SJSA1 (cell line): ENCODE data around the gene THOC2. TPM values are rescaled to one million over a fixed set of nuclear protein-coding genes. Genes with fewer than 3 reads are reported as not detected.
"Not testable (repeated sequence)": the region's sequence is repeated elsewhere in the genome, so short reads cannot be mapped to it uniquely, and the experiment has no call there.

Source experiments
- DNase-seq, 2 experiments: peaks; one replicate each; pipeline ENCODE4 v3.0.0-alpha.2; 2015 to 2020; ENCODE audit warnings: low spot score in 2 of 2, low read depth in 1 of 2
- H3K27ac ChIP-seq: fragments of 250-450 bp; sonication (Bioruptor Pico); 2 replicates; pipeline ENCODE4 v1.5.1; 2020; ENCODE audit warnings: mild to moderate bottlenecking, moderate library complexity
- H3K27me3 ChIP-seq: fragments of 250-450 bp; sonication (Bioruptor Pico); replicated peaks from 2 replicates; pipeline ENCODE4 v1.5.1; 2020; ENCODE audit warnings: mild to moderate bottlenecking, moderate library complexity
- H3K36me3 ChIP-seq: fragments of 250-450 bp; sonication (Bioruptor Pico); 2 replicates; pipeline ENCODE4 v1.5.1; 2020; ENCODE audit warnings: mild to moderate bottlenecking
- H3K4me1 ChIP-seq: fragments of 250-450 bp; sonication (Bioruptor Pico); replicated peaks from 2 replicates; pipeline ENCODE4 v1.6.1; 2021; ENCODE audit warnings: mild to moderate bottlenecking
- H3K4me3 ChIP-seq: fragments of 250-450 bp; sonication (Bioruptor Pico); 2 replicates; pipeline ENCODE4 v1.5.1; 2020; ENCODE audit warnings: mild to moderate bottlenecking
- H3K9me3 ChIP-seq: fragments of 250-450 bp; sonication (Bioruptor Pico); replicated peaks from 2 replicates; pipeline ENCODE4 v1.5.1; 2020; ENCODE audit warnings: mild to moderate bottlenecking
- total RNA-seq: library from RNA; depleted of rRNA; stranded (reverse); fragments of >200 nt; shearing (Covaris generic); gene quantifications from 2 replicates; pipeline ENCODE4 v1.2.3, GENCODE V29; 2014

THOC2 gene
- total RNA-seq, 1 experiment from 2014 or later = 63.0 TPM

DNA sequence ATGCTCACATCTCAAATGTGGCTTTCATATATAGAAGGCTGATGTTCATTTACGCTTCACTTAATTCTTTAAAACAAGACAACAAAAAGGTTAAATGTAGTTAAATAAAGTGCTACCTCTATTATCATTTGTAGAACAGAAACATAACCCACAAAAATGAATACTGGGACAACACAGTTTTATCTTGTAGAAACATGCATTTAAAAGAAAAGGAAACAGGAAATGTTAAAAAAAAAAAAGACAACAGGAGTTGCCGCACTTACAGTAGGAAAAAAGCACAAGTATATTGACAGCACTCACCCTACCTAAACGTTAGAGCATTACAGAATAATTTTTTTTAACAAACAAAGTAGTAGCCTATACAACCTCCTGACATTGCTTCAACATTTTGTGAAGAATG lies 4.8 kb downstream of the THOC2 start:
- Histone ChIP-seq H3K4me3 (no peak overlapping the region), H3K27ac (no peak overlapping the region), H3K27me3 (no peaks in the 10 kb centered on the region), H3K36me3 (peaks cover 4% of the 10 kb centered on the region; the same call in 1 of the 2 replicates), H3K9me3 (no peaks in the 10 kb centered on the region), H3K4me1 (peaks cover 4% of the 10 kb centered on the region)
- no peak for DNase-seq

DNA sequence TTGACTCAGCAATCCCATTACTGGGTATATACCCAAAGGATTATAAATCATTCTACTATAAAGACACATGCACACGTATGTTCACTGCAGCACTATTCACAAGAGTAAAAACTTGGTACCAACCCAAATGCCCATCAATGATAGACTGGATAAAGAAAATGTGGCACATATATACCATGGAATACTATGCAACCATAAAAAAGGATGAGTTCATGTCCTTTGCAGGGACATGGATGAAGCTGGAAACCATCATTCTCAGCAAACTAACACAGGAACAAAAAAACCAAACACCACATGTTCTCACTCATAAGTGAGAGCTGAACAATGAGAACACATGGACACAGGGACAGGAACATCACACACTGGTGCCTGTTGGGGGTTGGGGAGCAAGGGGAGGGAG lies 10.7 kb downstream of the THOC2 start:
- not testable (repeated sequence) for H3K36me3 ChIP-seq, H3K9me3 ChIP-seq, H3K27me3 ChIP-seq, H3K27ac ChIP-seq, H3K4me3 ChIP-seq, H3K4me1 ChIP-seq, DNase-seq

DNA sequence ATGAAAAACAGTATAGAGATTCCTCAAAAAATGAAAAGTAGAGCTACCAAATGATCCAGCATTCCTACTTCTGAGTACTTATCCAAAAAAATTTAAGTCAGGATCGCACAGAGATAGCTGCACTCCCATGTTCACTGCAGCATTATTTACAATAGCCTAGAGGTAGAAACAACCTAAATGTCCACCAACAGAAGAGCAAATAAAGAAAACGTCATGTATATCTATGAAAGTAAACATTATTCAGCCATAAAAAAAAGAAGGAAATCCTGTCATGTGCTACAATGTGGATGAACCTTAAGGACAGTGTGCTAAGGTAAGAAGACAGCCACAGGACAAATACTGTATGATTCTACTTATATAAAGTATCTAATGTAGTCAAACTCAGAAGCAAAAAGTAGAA lies 12.4 kb downstream of the THOC2 start:
- no peak for DNase-seq
- H3K36me3 ChIP-seq = no peaks in the 10 kb centered on the region
- H3K27me3 ChIP-seq = no peaks in the 10 kb centered on the region
- H3K4me1 ChIP-seq = no peaks in the 10 kb centered on the region
- H3K9me3 ChIP-seq = no peaks in the 10 kb centered on the region
- no peak overlapping the region for H3K4me3 ChIP-seq
- no peak overlapping the region for H3K27ac ChIP-seq

DNA sequence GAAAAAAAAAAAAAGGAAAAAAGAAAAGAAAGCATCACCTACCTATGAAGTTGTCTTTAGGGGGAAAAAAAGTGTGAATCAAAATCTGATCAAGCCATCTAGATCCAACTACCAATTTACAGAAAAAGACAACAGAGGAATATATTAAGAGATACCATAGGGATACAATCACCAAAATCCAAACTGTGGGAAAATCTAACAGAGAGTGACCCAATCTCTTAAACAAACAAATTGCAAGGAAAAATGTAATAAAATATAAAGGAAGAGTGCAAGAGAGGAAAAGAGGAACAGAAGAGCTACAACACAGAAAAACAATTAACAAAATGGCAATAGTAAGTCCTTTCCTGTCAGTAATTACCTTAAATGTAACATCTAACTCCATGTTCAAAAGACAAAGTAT lies 19.0 kb downstream of the THOC2 start:
- no peak overlapping the region for H3K27ac ChIP-seq
- H3K36me3 ChIP-seq = no peaks in the 10 kb centered on the region
- no peaks in the 10 kb centered on the region for H3K4me1 ChIP-seq
- H3K9me3 ChIP-seq = no peaks in the 10 kb centered on the region
- DNase-seq = no peak
- no peaks in the 10 kb centered on the region for H3K27me3 ChIP-seq
- no peak overlapping the region for H3K4me3 ChIP-seq

DNA sequence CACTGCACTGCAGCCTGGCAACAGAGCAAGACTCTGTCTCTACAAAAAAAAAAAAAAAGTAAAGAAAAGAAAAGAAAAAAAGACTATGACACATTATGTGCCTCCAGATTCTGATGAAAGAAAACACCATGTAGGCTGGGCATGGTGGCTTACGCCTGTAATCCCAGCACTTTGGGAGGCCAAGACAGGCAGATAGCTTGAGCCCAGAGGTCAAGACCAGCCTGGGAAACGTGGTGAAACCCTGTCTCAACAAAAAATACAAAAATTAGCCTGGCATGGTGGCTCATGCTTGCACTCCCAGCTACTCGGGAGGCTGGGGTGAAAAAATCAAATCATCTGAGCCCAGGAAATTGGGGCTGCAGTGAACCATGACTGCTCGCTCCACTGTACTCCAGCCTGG lies 19.4 kb downstream of the THOC2 start:
- H3K4me1 ChIP-seq = no peaks in the 10 kb centered on the region
- H3K27me3 ChIP-seq = no peaks in the 10 kb centered on the region
- no peaks in the 10 kb centered on the region for H3K9me3 ChIP-seq
- H3K4me3 ChIP-seq = no peak overlapping the region
- H3K36me3 ChIP-seq = no peaks in the 10 kb centered on the region
- H3K27ac ChIP-seq = no peak overlapping the region
- DNase-seq = no peak

DNA sequence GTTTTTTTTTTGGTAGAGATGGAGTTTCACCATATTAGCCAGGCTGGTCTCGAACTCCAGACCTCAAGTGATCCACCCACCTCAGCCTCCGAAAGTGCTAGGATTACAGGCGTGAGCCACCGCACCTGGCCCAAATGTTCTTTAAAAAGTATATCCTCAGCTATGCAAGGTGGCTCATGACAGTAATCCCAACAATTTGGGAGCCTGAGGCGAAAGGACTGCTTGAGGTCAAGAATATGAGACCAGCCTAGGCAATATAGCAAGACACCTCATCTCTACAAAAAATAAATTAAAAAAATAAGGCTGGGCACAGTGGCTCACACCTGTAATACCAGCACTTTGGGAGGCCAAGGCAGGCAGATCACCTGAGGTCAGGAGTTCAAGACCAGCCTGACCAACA lies 21.7 kb downstream of the THOC2 start:
- not testable (repeated sequence) for H3K27me3 ChIP-seq, H3K27ac ChIP-seq, H3K4me1 ChIP-seq, H3K36me3 ChIP-seq, DNase-seq, H3K4me3 ChIP-seq, H3K9me3 ChIP-seq

DNA sequence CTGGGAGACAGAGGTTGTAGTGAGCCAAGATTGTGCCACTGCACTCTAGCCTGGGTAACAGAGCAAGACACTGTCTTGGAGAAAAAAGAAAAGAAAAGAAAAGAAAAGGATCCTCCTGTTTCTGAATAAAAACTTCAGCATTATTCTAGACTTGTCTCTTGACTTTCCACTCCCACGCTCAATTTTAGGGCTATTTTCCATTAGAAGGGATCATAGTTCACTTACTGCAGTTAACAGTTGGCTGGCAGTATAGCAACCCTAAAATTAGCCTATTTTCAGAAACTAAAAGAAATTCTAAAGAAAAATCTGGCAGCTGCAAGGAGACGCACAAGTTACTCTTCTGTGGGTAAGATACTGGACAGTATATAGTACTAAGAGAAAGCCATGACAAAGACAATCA lies 28.1 kb downstream of the THOC2 start:
- Histone ChIP-seq H3K9me3 (no peaks in the 10 kb centered on the region), H3K4me3 (no peak overlapping the region), H3K27ac (no peak overlapping the region), H3K4me1 (no peaks in the 10 kb centered on the region), H3K36me3 (0 out of 2 replicates have a peak, but pooled peaks cover 3% of the 10 kb centered on the region), H3K27me3 (no peaks in the 10 kb centered on the region)
- no peak for DNase-seq

DNA sequence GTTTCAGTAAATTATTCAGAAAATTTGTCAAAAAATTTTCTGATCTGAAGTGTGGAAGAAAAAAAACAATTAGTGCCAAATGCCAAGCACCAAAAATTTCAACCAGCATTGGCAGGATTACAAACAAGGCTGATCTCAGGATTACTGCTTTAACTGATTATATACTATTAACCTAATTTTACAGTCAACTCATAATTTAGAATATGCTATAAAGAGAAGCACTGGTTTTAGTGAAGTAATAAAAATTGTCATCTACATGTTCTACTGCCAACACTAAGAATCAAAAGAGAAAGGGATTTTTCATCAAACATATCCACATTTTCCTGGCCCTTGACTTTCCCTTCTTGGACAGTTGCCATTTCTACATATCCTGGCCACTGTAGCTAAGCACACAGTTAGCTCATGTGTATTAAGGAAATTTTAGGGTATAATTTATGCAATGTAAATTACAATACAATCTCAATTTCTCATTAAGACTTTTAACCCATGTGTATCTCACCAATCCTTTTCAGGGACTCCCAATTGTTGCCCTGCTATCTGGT lies 33.8 kb downstream of the THOC2 start:
- Histone ChIP-seq H3K27ac (no peak overlapping the region), H3K27me3 (no peaks in the 10 kb centered on the region), H3K9me3 (no peaks in the 10 kb centered on the region), H3K4me3 (no peak overlapping the region), H3K4me1 (no peaks in the 10 kb centered on the region), H3K36me3 (no peaks in the 10 kb centered on the region)
- no peak for DNase-seq

DNA sequence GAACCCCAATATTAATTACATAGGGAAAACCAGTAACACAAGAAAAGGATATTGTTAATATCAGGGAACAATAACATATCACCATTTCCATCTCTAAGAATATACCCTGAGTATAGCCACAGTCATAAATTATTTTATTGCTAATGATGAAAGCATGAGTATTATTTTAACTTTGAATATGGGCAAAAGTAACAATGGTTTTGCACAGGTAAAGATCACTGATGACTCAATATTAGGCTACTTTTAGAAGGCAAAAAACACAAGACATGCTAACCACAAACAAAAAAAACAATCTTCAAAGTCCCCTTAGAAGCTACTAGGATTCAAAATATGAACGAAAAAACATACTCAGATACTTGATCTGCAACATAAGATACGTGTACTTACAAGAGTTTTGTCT lies 36.5 kb downstream of the THOC2 start:
- Histone ChIP-seq H3K36me3 (peaks cover 4% of the 10 kb centered on the region; the same call in 1 of the 2 replicates), H3K27ac (no peak overlapping the region), H3K4me3 (no peak overlapping the region), H3K27me3 (no peaks in the 10 kb centered on the region), H3K4me1 (no peaks in the 10 kb centered on the region), H3K9me3 (no peaks in the 10 kb centered on the region)
- no peak for DNase-seq

DNA sequence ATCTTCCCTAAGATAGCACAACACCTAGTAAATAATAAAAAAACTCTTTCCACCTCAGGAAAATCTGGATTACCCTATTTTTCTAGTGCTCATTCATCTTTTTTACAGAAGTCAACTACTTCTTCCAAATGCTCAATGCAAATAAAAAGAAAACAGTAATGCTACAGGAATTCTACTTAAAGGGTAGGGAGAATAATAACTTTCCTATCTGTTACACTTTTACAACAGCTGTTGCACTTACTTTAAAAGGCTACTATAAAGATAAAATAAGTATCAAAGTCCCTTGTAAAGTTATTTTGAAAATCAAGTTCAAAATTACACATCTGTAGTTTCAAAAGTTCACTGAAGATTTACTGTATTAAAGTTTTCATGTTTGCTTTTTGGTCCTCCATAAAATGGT lies 37.6 kb downstream of the THOC2 start:
- no peak for DNase-seq
- Histone ChIP-seq H3K4me1 (no peaks in the 10 kb centered on the region), H3K4me3 (no peak overlapping the region), H3K27me3 (no peaks in the 10 kb centered on the region), H3K9me3 (no peaks in the 10 kb centered on the region), H3K27ac (no peak overlapping the region), H3K36me3 (peaks cover 4% of the 10 kb centered on the region; the same call in 1 of the 2 replicates)

DNA sequence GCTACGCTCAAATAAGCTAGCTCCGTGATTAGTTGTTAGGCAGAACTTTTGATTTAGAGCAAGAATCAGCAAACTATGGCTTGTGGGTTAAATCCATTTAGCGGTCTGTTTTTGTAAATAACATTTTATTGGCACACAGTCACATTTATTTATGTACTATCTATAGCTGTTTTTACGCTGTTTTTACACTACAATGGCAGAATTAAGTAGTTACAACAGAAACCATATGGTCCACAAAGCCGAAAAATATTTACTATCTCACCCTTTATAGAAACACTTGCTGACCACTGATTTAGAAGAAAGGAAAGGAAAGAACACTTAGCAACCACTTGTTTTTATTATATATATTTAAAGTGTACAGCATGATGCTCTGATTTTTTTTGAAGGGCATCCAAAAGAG lies 41.1 kb downstream of the THOC2 start:
- Histone ChIP-seq H3K9me3 (no peaks in the 10 kb centered on the region), H3K27ac (no peak overlapping the region), H3K4me1 (no peaks in the 10 kb centered on the region), H3K4me3 (no peak overlapping the region), H3K36me3 (peaks cover 4% of the 10 kb centered on the region; the same call in 1 of the 2 replicates), H3K27me3 (no peaks in the 10 kb centered on the region)
- no peak for DNase-seq

DNA sequence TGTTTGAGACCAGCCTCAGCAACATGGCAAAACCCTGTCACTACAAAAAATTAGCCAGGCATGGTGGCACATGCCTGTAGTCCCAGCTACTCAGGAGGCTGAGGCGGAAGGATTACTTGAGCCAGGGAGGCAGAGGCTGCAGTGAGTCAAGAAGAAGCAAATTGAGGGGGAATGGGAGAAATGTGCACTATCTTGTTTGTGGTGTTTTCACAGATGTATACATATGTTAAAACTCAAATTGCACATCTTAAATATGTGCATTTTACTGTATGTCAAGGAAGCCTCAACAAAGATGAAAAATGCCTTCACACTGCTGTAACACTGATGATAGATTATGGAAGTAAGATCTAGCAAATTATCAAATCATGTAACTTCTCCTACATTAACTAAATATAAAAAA lies 44.3 kb downstream of the THOC2 start:
- Histone ChIP-seq H3K27me3 (no peaks in the 10 kb centered on the region), H3K4me3 (no peak overlapping the region), H3K4me1 (no peaks in the 10 kb centered on the region), H3K36me3 (peaks cover 4% of the 10 kb centered on the region; the same call in 1 of the 2 replicates), H3K9me3 (no peaks in the 10 kb centered on the region), H3K27ac (no peak overlapping the region)
- DNase-seq = no peak

DNA sequence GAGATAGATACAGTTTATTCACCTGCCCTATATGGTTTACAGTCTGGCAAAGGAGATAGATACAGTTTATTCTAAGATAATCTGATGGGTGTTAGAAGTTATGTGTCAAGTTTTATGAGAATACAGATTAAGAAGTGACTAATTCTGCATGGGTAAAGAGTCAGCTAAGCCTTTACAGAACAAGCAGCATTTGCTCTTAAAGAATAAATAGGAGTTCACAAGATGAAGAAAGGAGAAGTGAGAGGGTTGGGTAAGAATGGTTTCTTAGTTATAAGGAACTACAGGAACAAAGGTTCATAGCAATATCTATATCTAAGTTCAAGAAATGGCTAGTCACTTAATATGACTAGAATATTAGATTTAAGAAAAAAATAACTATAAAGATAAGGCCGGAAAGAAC lies 47.6 kb downstream of the THOC2 start:
- no peak for DNase-seq
- H3K27me3 ChIP-seq = no peaks in the 10 kb centered on the region

DNA sequence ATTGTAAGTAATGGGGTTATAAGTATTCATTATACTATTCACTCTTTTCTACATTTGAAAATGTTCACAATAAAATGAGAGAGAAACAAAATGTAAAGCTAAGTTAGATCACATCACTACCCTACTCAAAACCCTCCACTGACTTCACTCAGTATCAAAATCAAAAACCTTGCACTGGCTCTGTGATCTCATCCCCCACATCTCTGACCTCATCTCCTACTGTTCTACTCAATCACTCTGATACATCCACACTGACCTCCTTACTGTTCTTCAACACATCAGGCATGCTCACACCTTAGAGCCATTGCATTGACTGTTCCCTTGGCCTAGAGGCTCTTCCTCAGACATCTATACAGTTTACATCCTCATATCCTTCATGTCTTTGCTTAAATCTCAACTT lies 50.7 kb downstream of the THOC2 start:
- Histone ChIP-seq H3K9me3 (no peaks in the 10 kb centered on the region), H3K4me3 (no peak overlapping the region), H3K27ac (no peak overlapping the region), H3K27me3 (no peaks in the 10 kb centered on the region), H3K36me3 (peaks cover 10% of the 10 kb centered on the region; the same call in 1 of the 2 replicates), H3K4me1 (no peaks in the 10 kb centered on the region)
- DNase-seq = no peak

More for the DNA sequence above, 47.6 kb downstream of the THOC2 start:
- no peak overlapping the region for H3K27ac ChIP-seq
- no peak overlapping the region for H3K4me3 ChIP-seq
- H3K36me3 ChIP-seq = 0 out of 2 replicates have a peak, but pooled peaks cover 6% of the 10 kb centered on the region
- no peaks in the 10 kb centered on the region for H3K9me3 ChIP-seq
- no peaks in the 10 kb centered on the region for H3K4me1 ChIP-seq
